HG03280 (cell line): ENCODE measurements around the gene FAM180A.
A peak's percentile ranks its signal among the peaks of the same experiment; 100 is the strongest.
"Not testable (repeated sequence)": the region's sequence is repeated elsewhere in the genome, so short reads cannot be mapped to it uniquely, and the experiment has no call there.

Experiments
- ATAC-seq: cut with Tn5 transposase; IDR thresholded peaks from one replicate; pipeline ENCODE4 v1.9.1; 2021; ENCODE audit warnings: mild to moderate bottlenecking, moderate library complexity; ENCODE audit not compliant: unreplicated experiment

FAM180A gene

DNA sequence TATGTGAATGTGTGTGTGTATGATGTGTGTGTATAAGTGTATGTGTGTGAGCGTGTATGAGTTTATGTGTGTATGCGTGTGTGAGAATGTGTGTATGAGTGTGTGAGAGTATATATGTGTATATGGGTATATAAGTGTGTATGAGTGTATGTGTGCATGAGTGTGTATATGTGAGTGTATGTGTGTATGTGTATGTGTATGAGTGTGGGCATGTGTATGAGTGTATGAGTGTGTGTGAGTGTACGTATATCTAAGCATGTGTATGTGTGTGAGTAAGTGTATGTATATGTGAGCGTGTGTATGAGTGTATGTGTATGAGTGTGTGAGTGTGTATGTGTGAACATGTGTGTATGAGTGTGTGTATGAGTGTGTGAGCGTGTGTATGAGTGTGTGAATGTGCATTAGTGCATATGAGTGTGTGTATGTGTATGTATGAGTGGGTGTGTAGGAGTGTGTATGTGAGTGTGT, 33.5 kb downstream of the FAM180A start:
- no peak for ATAC-seq

DNA sequence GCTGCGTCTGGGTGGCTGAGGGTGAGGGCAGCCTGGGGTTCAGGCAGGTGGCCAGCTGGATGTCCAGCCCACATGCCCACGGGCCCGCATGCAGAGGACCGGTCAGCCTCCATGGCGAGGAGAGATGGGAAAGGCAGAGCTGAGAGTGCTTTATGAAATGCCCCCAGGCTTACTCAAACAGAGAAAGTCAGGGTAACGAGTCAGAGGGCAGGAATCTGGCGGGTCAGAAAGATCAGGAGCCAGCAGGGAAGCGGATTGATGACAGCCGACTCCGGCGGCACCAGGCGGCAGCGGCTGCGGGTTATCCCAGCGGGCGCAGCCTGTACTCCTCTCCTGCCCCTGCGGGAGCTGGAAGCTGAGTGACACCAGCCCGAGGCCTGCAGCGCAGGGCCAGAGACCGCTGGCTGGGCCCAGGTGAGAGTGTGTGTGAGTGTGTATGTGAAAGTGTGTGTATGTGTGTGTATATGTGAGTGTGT, 34.0 kb downstream of the FAM180A start:
- ATAC-seq: no peak

GRCh38 chr7:135713836-135714470, 34.7 kb downstream of the FAM180A start:
- ATAC-seq: no peak

DNA sequence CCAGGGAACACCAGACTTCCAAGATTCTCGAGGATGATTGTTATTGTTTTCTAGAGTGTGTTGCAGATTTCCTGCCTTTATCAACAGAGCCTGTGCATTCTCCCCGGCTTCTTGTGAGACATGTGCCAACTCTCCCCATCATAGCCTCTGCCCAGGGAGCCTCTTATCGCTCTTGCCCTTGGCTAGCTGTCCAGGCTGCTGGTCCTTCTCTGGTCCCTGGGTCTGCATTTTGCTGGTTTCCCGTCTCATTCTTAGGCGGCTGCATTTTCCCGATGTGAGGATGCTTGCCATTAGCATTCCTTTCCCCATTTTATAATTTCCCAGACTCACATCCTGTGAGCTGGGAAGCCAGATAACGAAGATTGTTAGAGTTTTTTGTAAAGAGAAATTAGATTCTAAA, 35.8 kb downstream of the FAM180A start:
- no peak for ATAC-seq

DNA sequence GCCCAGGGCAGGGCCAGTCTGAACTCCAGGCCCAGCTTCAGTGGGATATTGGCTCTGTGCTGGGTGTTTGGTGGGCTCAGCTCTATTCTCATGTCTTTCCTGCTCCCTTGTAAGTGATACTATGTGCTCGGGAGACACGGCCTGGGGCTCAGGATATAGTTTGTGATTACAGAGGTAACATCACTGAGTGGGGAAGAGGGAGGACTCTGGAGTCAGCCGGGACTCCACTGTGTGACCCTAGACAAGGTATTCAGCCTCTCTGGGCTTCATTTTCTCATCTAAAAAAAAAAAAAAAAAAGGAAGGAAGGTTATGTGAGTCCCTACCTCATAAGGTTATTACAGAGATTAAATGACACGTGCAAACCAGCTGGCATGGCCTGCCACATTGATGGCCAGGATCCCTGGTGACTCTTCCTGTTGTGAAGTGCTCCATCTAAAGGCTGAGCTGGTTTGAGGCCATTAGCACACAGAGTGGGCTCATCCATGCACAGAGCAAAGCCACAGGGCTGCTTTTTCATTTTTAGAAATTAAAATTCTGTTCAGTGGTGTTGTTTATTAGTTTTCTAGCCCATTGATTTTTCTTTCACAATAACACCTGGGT, 36.3 kb downstream of the FAM180A start:
- no peak for ATAC-seq

GRCh38 chr7:135711139-135711469, 37.5 kb downstream of the FAM180A start:
- peak; percentile 20 for ATAC-seq

GRCh38 chr7:135710417-135711138, 38.0 kb downstream of the FAM180A start:
- ATAC-seq: peak; percentile 41

GRCh38 chr7:135709508-135709907, 39.1 kb downstream of the FAM180A start:
- no peak for ATAC-seq

GRCh38 chr7:135708041-135708440, 40.6 kb downstream of the FAM180A start:
- no peak for ATAC-seq

- ATAC-seq: no peak
Measured at GRCh38 chr7:135707570-135707966, 41.0 kb downstream of the FAM180A start.

DNA sequence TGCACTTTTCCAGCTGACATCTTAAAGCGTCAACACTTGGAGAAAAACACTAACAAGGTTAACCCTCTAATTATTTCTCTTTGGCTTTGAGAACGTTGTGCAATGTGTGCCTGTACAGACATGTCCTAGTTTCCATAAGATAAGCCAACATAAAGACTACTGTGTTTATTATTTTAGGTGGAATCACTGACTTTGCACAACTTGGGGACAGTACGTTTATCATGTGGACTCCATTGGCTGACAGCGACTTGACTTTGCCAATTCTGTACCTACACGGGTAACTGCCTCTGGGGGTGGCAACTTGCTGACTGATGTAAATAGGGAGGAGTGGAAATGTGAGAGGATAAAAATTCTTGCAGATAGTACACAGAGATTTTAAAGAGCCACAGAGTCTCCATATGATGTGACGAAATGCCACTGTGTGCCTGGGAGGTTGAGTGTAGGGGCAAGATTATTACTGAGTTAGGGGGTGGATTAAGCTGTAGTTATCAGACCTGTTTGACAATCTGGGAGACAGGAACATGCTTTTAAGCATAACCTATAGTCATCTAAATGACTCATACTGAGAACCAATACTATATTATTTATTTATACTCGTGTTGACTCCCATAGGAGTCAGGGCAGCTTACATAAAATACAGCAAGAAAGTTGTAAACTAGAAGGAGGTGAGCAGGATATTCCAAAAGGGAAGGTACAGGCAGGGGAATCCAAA, 41.6 kb downstream of the FAM180A start:
- ATAC-seq: no peak

- no peak for ATAC-seq
Measured at GRCh38 chr7:135706038-135706742, 42.4 kb downstream of the FAM180A start.

DNA sequence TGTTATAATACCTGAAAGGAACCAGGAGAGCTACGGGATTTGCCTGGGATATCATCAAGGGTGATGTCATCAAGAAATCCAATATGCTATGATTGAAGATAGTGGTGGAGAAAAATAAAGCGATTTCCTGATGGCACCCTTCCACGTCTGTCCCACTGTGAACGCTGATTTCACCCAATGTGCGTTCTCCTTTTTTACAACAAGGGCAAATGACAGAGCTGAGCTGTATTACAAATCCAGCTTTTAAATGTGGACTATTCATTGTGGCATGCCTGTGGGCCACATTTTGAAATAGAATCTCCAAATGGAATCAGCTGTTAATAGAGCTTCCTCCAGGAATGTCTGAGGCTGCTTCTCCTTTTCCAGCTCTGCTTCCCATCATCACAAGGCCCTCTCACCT, 43.9 kb downstream of the FAM180A start:
- no peak for ATAC-seq

DNA sequence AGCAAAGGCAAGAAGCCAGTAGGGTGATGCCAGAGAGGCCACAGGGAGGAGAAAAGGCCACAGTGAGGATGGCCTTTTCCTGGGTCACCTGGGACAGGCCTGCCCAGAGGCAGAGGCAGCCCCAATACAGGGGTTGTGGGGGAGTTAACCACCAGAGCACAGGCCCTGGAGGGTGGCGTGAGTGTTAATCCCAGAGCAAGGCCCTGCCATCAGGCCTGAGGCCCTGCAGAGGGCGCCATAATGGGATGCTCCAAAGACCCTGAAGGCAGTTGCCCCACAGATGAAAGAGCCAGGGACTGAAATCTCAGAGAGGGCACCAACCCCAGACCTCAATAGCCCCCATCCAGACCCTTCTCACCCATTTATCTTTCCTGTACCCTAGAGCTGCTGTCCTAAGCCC, 44.5 kb downstream of the FAM180A start:
- ATAC-seq: no peak

GRCh38 chr7:135697276-135698049, 51.1 kb downstream of the FAM180A start:
- ATAC-seq: no peak

- ATAC-seq: no peak
Measured at GRCh38 chr7:135693558-135693957, 55.1 kb downstream of the FAM180A start.

GRCh38 chr7:135692606-135693005, 56.0 kb downstream of the FAM180A start:
- ATAC-seq: not testable (repeated sequence)

DNA sequence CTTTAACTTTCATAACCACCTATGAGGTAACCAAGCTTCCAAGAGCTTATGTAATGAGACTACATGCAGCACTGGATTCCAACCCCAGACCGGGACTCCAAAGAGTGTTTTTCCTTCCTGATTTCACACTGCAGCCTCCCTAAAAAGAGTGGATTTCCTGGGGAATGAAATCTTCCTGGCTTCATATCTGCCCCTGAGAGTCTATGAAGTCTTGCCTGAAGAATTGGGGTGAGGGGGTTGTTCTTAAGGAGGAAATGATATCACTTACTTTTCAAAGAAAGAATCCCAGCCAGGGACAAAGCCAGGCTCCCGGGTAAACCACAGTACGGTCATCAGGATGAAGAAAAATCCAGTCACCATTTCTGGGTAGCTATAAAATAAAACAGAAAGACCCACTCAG, 56.6 kb downstream of the FAM180A start:
- no peak for ATAC-seq

GRCh38 chr7:135690566-135690965, 58.0 kb downstream of the FAM180A start:
- no peak for ATAC-seq

DNA sequence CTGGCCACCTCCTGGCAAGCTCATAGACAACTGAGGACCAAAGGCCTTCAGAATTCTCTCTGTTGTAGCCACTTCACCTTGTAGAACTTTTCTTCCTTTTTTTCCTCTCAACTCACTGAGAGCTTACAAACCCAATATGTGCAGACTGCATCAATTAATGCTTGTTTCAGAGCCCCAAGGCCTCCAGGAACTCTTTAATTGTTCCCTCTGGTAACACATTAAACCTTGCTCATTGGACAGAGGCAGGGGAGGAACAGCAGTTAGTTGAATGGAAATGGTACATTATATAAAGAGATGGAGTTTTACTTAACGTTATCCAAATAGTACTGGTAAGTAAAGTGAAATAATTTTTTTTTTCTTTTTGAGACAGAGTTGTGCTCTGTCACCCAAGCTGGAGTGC, 61.1 kb downstream of the FAM180A start:
- no peak for ATAC-seq
